K562 (cell line): ENCODE measurements around the gene FAM200A. TPM values are rescaled to one million over a fixed set of nuclear protein-coding genes. Genes with fewer than 3 reads are reported as not detected.

ENCODE experiments used
- ATAC-seq: fragments of 200-7000 bp; cut with Tn5 transposase; 3 replicates; pipeline ENCODE4 v1.9.1; 2020; ENCODE audit warnings: moderate library complexity
- BruUV-seq: library from RNA; stranded (reverse); fragments of 400-500 nt; replicated peaks from 2 replicates; lab custom pipeline; 2021; lab: Mats Ljungman, UMichigan
- CTCF ChIA-PET: fragments of 300-600 bp; formaldehyde crosslinking; extraction: SDS; loops from one replicate; lab custom pipeline; 2021; ENCODE audit warnings: low intra/inter-chr PET ratio; lab: Yijun Ruan, JAX
- POLR2A ChIA-PET: fragments of 300-600, 350-650 bp; sonication (Branson Sonifier 250); formaldehyde crosslinking; extraction: SDS; loops from one replicate; lab custom pipeline; 2021; ENCODE audit warnings: antibody characterized with exemption, inconsistent platforms; lab: Yijun Ruan, JAX
- DNase-seq, 4 experiments: peaks; one replicate each; pipeline versions ENCODE4 v3.0.0 to v3.0.0-alpha.2; 2011 to 2018; ENCODE audit warnings: low spot score in 3 of 4, mixed read lengths in 3 of 4; ENCODE audit errors: extremely low read depth in 1 of 4
- FAIRE-seq: peaks from 2 replicates; lab custom pipeline; 2011; peaks lifted over from hg19 to GRCh38; lab: Jason Lieb, UNC
- H2AFZ ChIP-seq: 2 replicates; pipeline ENCODE4 v1.6.0; 2011; ENCODE audit warnings: low read depth, low read length, control low read depth, inconsistent platforms
- H3K27ac ChIP-seq: fragments of 200-600 bp; 3 replicates; pipeline ENCODE4 v1.8.0; 2011; ENCODE audit warnings: low read depth, mild to moderate bottlenecking, control low read depth, inconsistent platforms, low read length, moderate library complexity, mixed read lengths; ENCODE audit errors: extremely low read depth
- H3K27me3 ChIP-seq, 2 experiments: fragments of 300-600 bp in 1 of 2; 2 replicates in 1 of 2; 3 replicates in 1 of 2; pipeline versions ENCODE4 v1.6.0 to v1.8.0; 2011; ENCODE audit warnings: inconsistent platforms in 2 of 2, low read length in 2 of 2, mild to moderate bottlenecking in 1 of 2, mixed read lengths in 1 of 2, moderate library complexity in 1 of 2; ENCODE audit not compliant: control insufficient read depth in 2 of 2, insufficient read depth in 2 of 2
- H3K36me3 ChIP-seq: fragments of 300-600 bp; 3 replicates; pipeline ENCODE4 v1.8.0; 2011; ENCODE audit warnings: mild to moderate bottlenecking, low read length, inconsistent platforms; ENCODE audit not compliant: control insufficient read depth, insufficient read depth
- H3K4me1 ChIP-seq, 2 experiments: fragments of 200-600 bp in 1 of 2; replicated peaks in 1 of 2; 2 replicates in 1 of 2; 3 replicates in 1 of 2; pipeline versions ENCODE4 v1.5.1 to v1.8.0; 2011; ENCODE audit warnings: inconsistent platforms in 2 of 2, low read length in 2 of 2, mild to moderate bottlenecking in 1 of 2, mixed read lengths in 1 of 2, moderate library complexity in 1 of 2; ENCODE audit not compliant: control insufficient read depth in 2 of 2, insufficient read depth in 2 of 2
- H3K4me2 ChIP-seq: 2 replicates; pipeline ENCODE4 v1.6.1; 2011; ENCODE audit warnings: low read length, control low read depth, inconsistent platforms, mixed read lengths; ENCODE audit not compliant: insufficient read depth
- H3K4me3 ChIP-seq: fragments of 200-600 bp; sonication (generic), shearing (Covaris generic); 2 replicates; pipeline ENCODE4 v1.5.1; 2016; ENCODE audit warnings: control low read depth, inconsistent platforms
- H3K79me2 ChIP-seq: fragments of 200-600 bp; 3 replicates; pipeline ENCODE4 v1.8.0; 2011; ENCODE audit warnings: low read length, inconsistent platforms; ENCODE audit not compliant: control insufficient read depth, insufficient read depth
- H3K9ac ChIP-seq, 2 experiments: 2 replicates each; pipeline versions ENCODE4 v1.6.0 to v1.6.1; 2011; ENCODE audit warnings: low read depth in 2 of 2, low read length in 2 of 2, control low read depth in 1 of 2, inconsistent platforms in 1 of 2, mild to moderate bottlenecking in 1 of 2, mixed read lengths in 1 of 2; ENCODE audit not compliant: insufficient read depth in 1 of 2
- H3K9me1 ChIP-seq: one replicate; pipeline ENCODE4 v1.6.0; 2011; ENCODE audit warnings: inconsistent platforms, mild to moderate bottlenecking, low read length, moderate library complexity; ENCODE audit not compliant: control insufficient read depth, insufficient read depth
- H3K9me3 ChIP-seq: replicated peaks from 2 replicates; pipeline ENCODE4 v1.5.1; 2011; ENCODE audit warnings: low read depth, low read length, inconsistent platforms; ENCODE audit not compliant: control insufficient read depth, insufficient read depth
- H4K20me1 ChIP-seq: replicated peaks from 2 replicates; pipeline ENCODE4 v1.6.1; 2011; ENCODE audit warnings: low read length, inconsistent platforms, mixed read lengths; ENCODE audit not compliant: control insufficient read depth, insufficient read depth
- ARNT ChIP-seq, 2 experiments: fragments of 450-650 bp; IDR thresholded peaks; 2 replicates each; pipeline ENCODE4 v1.6.1; 2016; ENCODE audit warnings: mild to moderate bottlenecking in 1 of 2
- CBX1 ChIP-seq: sonication (generic); IDR thresholded peaks from 2 replicates; pipeline ENCODE4 v1.6.1; 2016; ENCODE audit warnings: antibody characterized with exemption, low read depth, mild to moderate bottlenecking
- ETV6 ChIP-seq, 3 experiments: fragments of 150-350 bp in 1 of 3; sonication (generic) in 1 of 3; formaldehyde crosslinking in 1 of 3; IDR thresholded peaks; 2 replicates each; pipeline versions ENCODE4 v1.6.1 to v1.8.0; 2014 to 2022; ENCODE audit warnings: borderline replicate concordance in 2 of 3, low read depth in 2 of 3, antibody characterized with exemption in 1 of 3, low read length in 1 of 3, mild to moderate bottlenecking in 1 of 3, missing genetic modification reagents in 1 of 3
- ILK ChIP-seq: fragments of 450-650 bp; IDR thresholded peaks from 2 replicates; pipeline ENCODE4 v1.6.1; 2016; ENCODE audit warnings: missing genetic modification characterization, low read depth, mild to moderate bottlenecking, missing compliant biosample characterization, moderate library complexity, borderline replicate concordance
- MAX ChIP-seq: sonication (generic); formaldehyde crosslinking; IDR thresholded peaks from 2 replicates; pipeline ENCODE4 v1.9.0; 2022; ENCODE audit warnings: mild to moderate bottlenecking, missing genetic modification reagents
- MYBL2 ChIP-seq, 2 experiments: fragments of 450-650 bp in 1 of 2; sonication (generic) in 1 of 2; formaldehyde crosslinking in 1 of 2; IDR thresholded peaks; 2 replicates each; pipeline versions ENCODE4 v1.6.1 to v1.8.1; 2017 to 2022; ENCODE audit warnings: borderline replicate concordance in 1 of 2, inconsistent platforms in 1 of 2, low read depth in 1 of 2, mild to moderate bottlenecking in 1 of 2, missing genetic modification reagents in 1 of 2, moderate library complexity in 1 of 2
- TCF7 ChIP-seq: sonication (generic); IDR thresholded peaks from 2 replicates; pipeline ENCODE4 v1.6.1; 2016; ENCODE audit warnings: antibody characterized with exemption, borderline replicate concordance
- ZNF121 ChIP-seq: sonication (generic); formaldehyde crosslinking; conservative IDR thresholded peaks from 2 replicates; pipeline ENCODE4 v1.8.0; 2022; ENCODE audit warnings: missing genetic modification reagents
- ZNF609 ChIP-seq: sonication (generic); formaldehyde crosslinking; IDR thresholded peaks from 2 replicates; pipeline ENCODE4 v1.8.1; 2023; ENCODE audit warnings: missing genetic modification reagents, mild to moderate bottlenecking, borderline replicate concordance
- WGBS: fragments of 100-300 bp; shearing (Covaris generic); methylation state at CpG from one replicate; pipeline ENCODE4 v1.1.6; 2016; ENCODE audit warnings: low coverage, mixed read lengths; ENCODE audit not compliant: insufficient coverage; ENCODE audit errors: missing lambda C conversion rate; 5-methylcytosine and 5-hydroxymethylcytosine counted together
- in situ Hi-C: fragments of 300-500 bp; cut with MboI; formaldehyde crosslinking; loops from 4 replicates; pipeline ENCODE4 v1.15.0; 2018; ENCODE audit warnings: inconsistent platforms, mixed read lengths
- intact Hi-C: fragments of 100-400 bp; cut with micrococcal nuclease; formaldehyde crosslinking; loops from 2 replicates; pipeline ENCODE4 v1.14.2; 2022
- polyA plus RNA-seq, 8 experiments: library from polyadenylated mRNA; depleted of rRNA in 4 of 8; stranded (reverse) in 5 of 8; unstranded in 3 of 8; fragments of >200 nt; fragmentation: Nextera tagmentation in 2 of 8; fragmentation: Illumina TruSeq in 1 of 8; extraction: Ambion mirVana in 2 of 8; extraction: Trizol in 1 of 8; gene quantifications; 2 replicates each; pipeline versions ENCODE4 v1.2.1 to v1.2.3, GENCODE V29; 2011 to 2014; ENCODE audit warnings: inconsistent platforms in 1 of 8, missing spikeins in 1 of 8
- total RNA-seq, 7 experiments: library from RNA; depleted of rRNA in 6 of 7; stranded (reverse); fragments of >200 nt in 6 of 7; fragmentation: Illumina TruSeq in 2 of 7; extraction: Trizol in 2 of 7; gene quantifications; 2 replicates each; pipeline versions ENCODE4 v1.2.1 to v1.2.3, GENCODE V29; 2011 to 2021; ENCODE audit warnings: low replicate concordance in 1 of 7

The FAM200A gene
- total and polyA plus RNA-seq, 9 of the 15 experiments (the other 6 are each of a cell fraction or from before 2014, with no cell fraction given): 3.3 to 11.2 (median 8.3) TPM

- H2AFZ ChIP-seq: no peak overlapping the region
- no peak overlapping the region for H3K27ac ChIP-seq
- no peaks in the 10 kb centered on the region for H4K20me1 ChIP-seq
- no peak overlapping the region for H3K9ac ChIP-seq
- no TSS peak for BruUV-seq
- intact Hi-C loops (no loop called here), in situ Hi-C loops (no loop called here)
- H3K4me3 ChIP-seq: no peak overlapping the region
- WGBS: 74% methylated on average over 2 of the region's 2 CpGs
- no peaks in the 10 kb centered on the region for H3K27me3 ChIP-seq
- H3K9me3 ChIP-seq: peaks cover 33% of the 10 kb centered on the region
- H3K36me3 ChIP-seq: peaks cover 24% of the 10 kb centered on the region
- DNase-seq (no peak), FAIRE-seq (no peak), ATAC-seq (no peak)
- H3K9me1 ChIP-seq: no peaks in the 10 kb centered on the region
- no peaks in the 10 kb centered on the region for H3K79me2 ChIP-seq
- CTCF ChIA-PET: no interaction called here
- TF ChIP-seq ZNF121 (CRISPR knock-in tag): peak; percentile 82
- no peak for TF ChIP-seq ETV6 (IDR thresholded peaks at IDR 0.05; ENCODE audit: borderline replicate concordance in 1 of 2, low read depth in 2 of 2, low read length in 1 of 2)
- TF ChIP-seq ETV6 (CRISPR knock-in tag; IDR thresholded peaks at IDR 0.05; ENCODE audit: borderline replicate concordance): no peak
- H3K4me1 ChIP-seq: no peaks in the 10 kb centered on the region
- POLR2A ChIA-PET: interaction anchor here (0.7 to 2.6 kb wide), 3 partner anchors 16 to 22 kb away, joined by 3 to 9 read pairs (median 4); partner anchors contain the start of genes FAM200A and ZNF655
- no peak overlapping the region for H3K4me2 ChIP-seq
Observed at GRCh38 chr7:99535667-99536066, 16.2 kb downstream of the FAM200A start.

GRCh38 chr7:99531354-99531765 is 20.6 kb downstream of the FAM200A start:
- H2AFZ ChIP-seq: no peak overlapping the region
- no TSS peak for BruUV-seq
- POLR2A ChIA-PET: interaction anchor here (0.6 kb wide), 1 partner anchor 14 kb away, joined by 3 read pairs; no protein-coding TSS in a partner anchor
- FAIRE-seq (no peak), ATAC-seq (no peak), DNase-seq (no peak)
- WGBS: over 99% methylated on average over 12 of the region's 12 CpGs
- CTCF ChIA-PET: no interaction called here
- intact Hi-C loops (no loop called here), in situ Hi-C loops (no loop called here)
- H3K4me2 ChIP-seq: no peak overlapping the region
- H3K4me3 ChIP-seq: no peak overlapping the region
- no peaks in the 10 kb centered on the region for H4K20me1 ChIP-seq
- no peaks in the 10 kb centered on the region for H3K4me1 ChIP-seq
- H3K9me3 ChIP-seq: peaks cover 40% of the 10 kb centered on the region
- no peaks in the 10 kb centered on the region for H3K9me1 ChIP-seq
- H3K27ac ChIP-seq: no peak overlapping the region
- no peak overlapping the region for H3K9ac ChIP-seq
- peaks cover 61% of the 10 kb centered on the region for H3K36me3 ChIP-seq
- no peaks in the 10 kb centered on the region for H3K27me3 ChIP-seq
- H3K79me2 ChIP-seq: no peaks in the 10 kb centered on the region
- peak; percentile 75; the same call in 1 of the 2 replicates for TF ChIP-seq TCF7
- TF ChIP-seq CBX1: peak; percentile 99
- no peak for TF ChIP-seq MYBL2 (IDR thresholded peaks at IDR 0.05; ENCODE audit: low read depth)
- no peak for TF ChIP-seq MYBL2 (CRISPR knock-in tag; IDR thresholded peaks at IDR 0.05; ENCODE audit: borderline replicate concordance)
- TF ChIP-seq ARNT (IDR thresholded peaks at IDR 0.05): peak in 1 of 2 experiments; percentile 70; a peak in 2 of 4 replicates
- no peak for TF ChIP-seq MAX (CRISPR knock-in tag)
- no peak for TF ChIP-seq ILK (tag)
- TF ChIP-seq ZNF609: no peak
